ENCODE measurements around the gene NIF3L1.

NIF3L1 gene

DNA sequence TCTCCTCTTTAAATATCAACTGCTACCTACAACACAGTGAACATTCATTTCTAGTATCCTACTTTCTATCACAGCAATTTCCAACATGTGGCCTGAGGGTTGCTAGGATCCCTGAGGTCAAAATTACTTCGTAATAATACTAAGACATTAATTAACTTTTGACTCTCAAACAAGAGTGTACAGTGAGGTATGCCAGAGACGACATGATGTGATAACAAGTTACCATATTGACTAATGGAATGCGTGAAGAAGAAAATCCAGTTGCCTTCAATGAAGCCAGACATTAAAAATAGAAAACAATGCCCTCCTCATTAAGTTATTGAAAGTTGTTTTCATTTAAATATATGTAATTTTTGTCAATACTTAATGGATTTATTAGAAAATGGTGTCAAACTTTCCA lies 61.2 kb downstream of the NIF3L1 start:
- ATAC-seq, result no peak
- TF ChIP-seq ISL1 (CRISPR knock-in tag; IDR thresholded peaks at IDR 0.05) (no peak), BACH2 (CRISPR knock-in tag; IDR thresholded peaks at IDR 0.05; ENCODE audit: borderline replicate concordance) (no peak), ZFP30 (CRISPR knock-in tag; IDR thresholded peaks at IDR 0.05) (no peak), ESRRG (CRISPR knock-in tag; IDR thresholded peaks at IDR 0.05) (no peak), ZNF70 (CRISPR knock-in tag; IDR thresholded peaks at IDR 0.05) (no peak), PPARA (CRISPR knock-in tag; IDR thresholded peaks at IDR 0.05; ENCODE audit: borderline replicate concordance) (no peak), OSR1 (CRISPR knock-in tag; IDR thresholded peaks at IDR 0.05) (no peak), TCF4 (CRISPR knock-in tag; IDR thresholded peaks at IDR 0.05; ENCODE audit: borderline replicate concordance) (no peak), RARB (CRISPR knock-in tag; IDR thresholded peaks at IDR 0.05) (no peak), ARNTL (CRISPR knock-in tag; IDR thresholded peaks at IDR 0.05; ENCODE audit: borderline replicate concordance, low read depth) (no peak), ZNF565 (CRISPR knock-in tag; conservative IDR thresholded peaks at IDR 0.05; ENCODE audit: low read depth) (no peak), SNAI2 (CRISPR knock-in tag; IDR thresholded peaks at IDR 0.05) (no peak), TOX (CRISPR knock-in tag; IDR thresholded peaks at IDR 0.05; ENCODE audit: borderline replicate concordance) (no peak), CSDC2 (CRISPR knock-in tag; IDR thresholded peaks at IDR 0.05) (no peak)
- TF ChIP-seq, protein P1, sequence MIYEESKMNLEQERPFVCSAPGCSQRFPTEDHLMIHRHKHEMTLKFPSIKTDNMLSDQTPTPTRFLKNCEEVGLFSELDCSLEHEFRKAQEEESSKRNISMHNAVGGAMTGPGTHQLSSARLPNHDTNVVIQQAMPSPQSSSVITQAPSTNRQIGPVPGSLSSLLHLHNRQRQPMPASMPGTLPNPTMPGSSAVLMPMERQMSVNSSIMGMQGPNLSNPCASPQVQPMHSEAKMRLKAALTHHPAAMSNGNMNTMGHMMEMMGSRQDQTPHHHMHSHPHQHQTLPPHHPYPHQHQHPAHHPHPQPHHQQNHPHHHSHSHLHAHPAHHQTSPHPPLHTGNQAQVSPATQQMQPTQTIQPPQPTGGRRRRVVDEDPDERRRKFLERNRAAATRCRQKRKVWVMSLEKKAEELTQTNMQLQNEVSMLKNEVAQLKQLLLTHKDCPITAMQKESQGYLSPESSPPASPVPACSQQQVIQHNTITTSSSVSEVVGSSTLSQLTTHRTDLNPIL (CRISPR knock-in tag; IDR thresholded peaks at IDR 0.05; ENCODE audit: low read depth), result no peak
- TF ChIP-seq, protein P2, sequence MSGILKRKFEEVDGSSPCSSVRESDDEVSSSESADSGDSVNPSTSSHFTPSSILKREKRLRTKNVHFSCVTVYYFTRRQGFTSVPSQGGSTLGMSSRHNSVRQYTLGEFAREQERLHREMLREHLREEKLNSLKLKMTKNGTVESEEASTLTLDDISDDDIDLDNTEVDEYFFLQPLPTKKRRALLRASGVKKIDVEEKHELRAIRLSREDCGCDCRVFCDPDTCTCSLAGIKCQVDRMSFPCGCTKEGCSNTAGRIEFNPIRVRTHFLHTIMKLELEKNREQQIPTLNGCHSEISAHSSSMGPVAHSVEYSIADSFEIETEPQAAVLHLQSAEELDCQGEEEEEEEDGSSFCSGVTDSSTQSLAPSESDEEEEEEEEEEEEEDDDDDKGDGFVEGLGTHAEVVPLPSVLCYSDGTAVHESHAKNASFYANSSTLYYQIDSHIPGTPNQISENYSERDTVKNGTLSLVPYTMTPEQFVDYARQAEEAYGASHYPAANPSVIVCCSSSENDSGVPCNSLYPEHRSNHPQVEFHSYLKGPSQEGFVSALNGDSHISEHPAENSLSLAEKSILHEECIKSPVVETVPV (CRISPR knock-in tag; IDR thresholded peaks at IDR 0.05), result no peak
- TF ChIP-seq, protein P3, sequence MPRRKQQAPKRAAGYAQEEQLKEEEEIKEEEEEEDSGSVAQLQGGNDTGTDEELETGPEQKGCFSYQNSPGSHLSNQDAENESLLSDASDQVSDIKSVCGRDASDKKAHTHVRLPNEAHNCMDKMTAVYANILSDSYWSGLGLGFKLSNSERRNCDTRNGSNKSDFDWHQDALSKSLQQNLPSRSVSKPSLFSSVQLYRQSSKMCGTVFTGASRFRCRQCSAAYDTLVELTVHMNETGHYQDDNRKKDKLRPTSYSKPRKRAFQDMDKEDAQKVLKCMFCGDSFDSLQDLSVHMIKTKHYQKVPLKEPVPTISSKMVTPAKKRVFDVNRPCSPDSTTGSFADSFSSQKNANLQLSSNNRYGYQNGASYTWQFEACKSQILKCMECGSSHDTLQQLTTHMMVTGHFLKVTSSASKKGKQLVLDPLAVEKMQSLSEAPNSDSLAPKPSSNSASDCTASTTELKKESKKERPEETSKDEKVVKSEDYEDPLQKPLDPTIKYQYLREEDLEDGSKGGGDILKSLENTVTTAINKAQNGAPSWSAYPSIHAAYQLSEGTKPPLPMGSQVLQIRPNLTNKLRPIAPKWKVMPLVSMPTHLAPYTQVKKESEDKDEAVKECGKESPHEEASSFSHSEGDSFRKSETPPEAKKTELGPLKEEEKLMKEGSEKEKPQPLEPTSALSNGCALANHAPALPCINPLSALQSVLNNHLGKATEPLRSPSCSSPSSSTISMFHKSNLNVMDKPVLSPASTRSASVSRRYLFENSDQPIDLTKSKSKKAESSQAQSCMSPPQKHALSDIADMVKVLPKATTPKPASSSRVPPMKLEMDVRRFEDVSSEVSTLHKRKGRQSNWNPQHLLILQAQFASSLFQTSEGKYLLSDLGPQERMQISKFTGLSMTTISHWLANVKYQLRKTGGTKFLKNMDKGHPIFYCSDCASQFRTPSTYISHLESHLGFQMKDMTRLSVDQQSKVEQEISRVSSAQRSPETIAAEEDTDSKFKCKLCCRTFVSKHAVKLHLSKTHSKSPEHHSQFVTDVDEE (CRISPR knock-in tag; IDR thresholded peaks at IDR 0.05), result no peak
- TF ChIP-seq, protein P4, sequence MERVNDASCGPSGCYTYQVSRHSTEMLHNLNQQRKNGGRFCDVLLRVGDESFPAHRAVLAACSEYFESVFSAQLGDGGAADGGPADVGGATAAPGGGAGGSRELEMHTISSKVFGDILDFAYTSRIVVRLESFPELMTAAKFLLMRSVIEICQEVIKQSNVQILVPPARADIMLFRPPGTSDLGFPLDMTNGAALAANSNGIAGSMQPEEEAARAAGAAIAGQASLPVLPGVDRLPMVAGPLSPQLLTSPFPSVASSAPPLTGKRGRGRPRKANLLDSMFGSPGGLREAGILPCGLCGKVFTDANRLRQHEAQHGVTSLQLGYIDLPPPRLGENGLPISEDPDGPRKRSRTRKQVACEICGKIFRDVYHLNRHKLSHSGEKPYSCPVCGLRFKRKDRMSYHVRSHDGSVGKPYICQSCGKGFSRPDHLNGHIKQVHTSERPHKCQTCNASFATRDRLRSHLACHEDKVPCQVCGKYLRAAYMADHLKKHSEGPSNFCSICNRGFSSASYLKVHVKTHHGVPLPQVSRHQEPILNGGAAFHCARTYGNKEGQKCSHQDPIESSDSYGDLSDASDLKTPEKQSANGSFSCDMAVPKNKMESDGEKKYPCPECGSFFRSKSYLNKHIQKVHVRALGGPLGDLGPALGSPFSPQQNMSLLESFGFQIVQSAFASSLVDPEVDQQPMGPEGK (CRISPR knock-in tag; IDR thresholded peaks at IDR 0.05; ENCODE audit: borderline replicate concordance), result no peak

Measured in SK-N-SH treated with all-trans-retinoic acid at 6 μM for 48 hours (cell line).